Measurements from ENCODE around the gene ILF3. TPM values are rescaled to one million over a fixed set of nuclear protein-coding genes. Genes with fewer than 3 reads are reported as not detected.

Gene ILF3
- total and polyA plus RNA-seq, 10 of the 15 experiments (the other 5 are each of a cell fraction or from before 2014, with no cell fraction given) = 28.1 to 383 (median 176) TPM

GRCh38 chr19:10653732-10654609 is at the start of gene ILF3 (continued):
- TF ChIP-seq SRF (IDR thresholded peaks at IDR 0.05; ENCODE audit: low read depth in 2 of 2, low read length in 2 of 2) = no peak
- TF ChIP-seq YBX1 (IDR thresholded peaks at IDR 0.05) = no peak
- TF ChIP-seq ASH2L (IDR thresholded peaks at IDR 0.05; ENCODE audit: borderline replicate concordance, low read depth) = no peak
- TF ChIP-seq CHD2 (IDR thresholded peaks at IDR 0.05; ENCODE audit: borderline replicate concordance, low read depth, low read length) = peak; percentile 64; the same call in 1 of the 2 replicates
- TF ChIP-seq SREBF2 (IDR thresholded peaks at IDR 0.05; ENCODE audit: low read length) = no peak
- peak; percentile 96 for TF ChIP-seq MXI1 (IDR thresholded peaks at IDR 0.05; ENCODE audit: low read depth, low read length)
- TF ChIP-seq IKZF2 (IDR thresholded peaks at IDR 0.05) = peak in 1 of 2 experiments; percentile 41; a peak in 1 of 4 replicates
- TF ChIP-seq ZNF384 (IDR thresholded peaks at IDR 0.05; ENCODE audit: borderline replicate concordance, low read depth, low read length) = no peak; the same call in 1 of the 2 replicates
- peak; percentile 88 for TF ChIP-seq SMAD1 (IDR thresholded peaks at IDR 0.05; ENCODE audit: low read depth, partially characterized antibody)
- TF ChIP-seq, protein P1, sequence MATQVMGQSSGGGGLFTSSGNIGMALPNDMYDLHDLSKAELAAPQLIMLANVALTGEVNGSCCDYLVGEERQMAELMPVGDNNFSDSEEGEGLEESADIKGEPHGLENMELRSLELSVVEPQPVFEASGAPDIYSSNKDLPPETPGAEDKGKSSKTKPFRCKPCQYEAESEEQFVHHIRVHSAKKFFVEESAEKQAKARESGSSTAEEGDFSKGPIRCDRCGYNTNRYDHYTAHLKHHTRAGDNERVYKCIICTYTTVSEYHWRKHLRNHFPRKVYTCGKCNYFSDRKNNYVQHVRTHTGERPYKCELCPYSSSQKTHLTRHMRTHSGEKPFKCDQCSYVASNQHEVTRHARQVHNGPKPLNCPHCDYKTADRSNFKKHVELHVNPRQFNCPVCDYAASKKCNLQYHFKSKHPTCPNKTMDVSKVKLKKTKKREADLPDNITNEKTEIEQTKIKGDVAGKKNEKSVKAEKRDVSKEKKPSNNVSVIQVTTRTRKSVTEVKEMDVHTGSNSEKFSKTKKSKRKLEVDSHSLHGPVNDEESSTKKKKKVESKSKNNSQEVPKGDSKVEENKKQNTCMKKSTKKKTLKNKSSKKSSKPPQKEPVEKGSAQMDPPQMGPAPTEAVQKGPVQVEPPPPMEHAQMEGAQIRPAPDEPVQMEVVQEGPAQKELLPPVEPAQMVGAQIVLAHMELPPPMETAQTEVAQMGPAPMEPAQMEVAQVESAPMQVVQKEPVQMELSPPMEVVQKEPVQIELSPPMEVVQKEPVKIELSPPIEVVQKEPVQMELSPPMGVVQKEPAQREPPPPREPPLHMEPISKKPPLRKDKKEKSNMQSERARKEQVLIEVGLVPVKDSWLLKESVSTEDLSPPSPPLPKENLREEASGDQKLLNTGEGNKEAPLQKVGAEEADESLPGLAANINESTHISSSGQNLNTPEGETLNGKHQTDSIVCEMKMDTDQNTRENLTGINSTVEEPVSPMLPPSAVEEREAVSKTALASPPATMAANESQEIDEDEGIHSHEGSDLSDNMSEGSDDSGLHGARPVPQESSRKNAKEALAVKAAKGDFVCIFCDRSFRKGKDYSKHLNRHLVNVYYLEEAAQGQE (IDR thresholded peaks at IDR 0.05; ENCODE audit: low read depth, low read length) = 0 out of 2 replicates have a peak, but pooled peaks have one; percentile 18
- TF ChIP-seq NBN (IDR thresholded peaks at IDR 0.05) = peak; percentile 94; the same call in 1 of the 2 replicates
- TF ChIP-seq NFYB (IDR thresholded peaks at IDR 0.05; ENCODE audit: insufficient read depth, low read depth, low read length) = peak; percentile 91
- TF ChIP-seq, protein P2, sequence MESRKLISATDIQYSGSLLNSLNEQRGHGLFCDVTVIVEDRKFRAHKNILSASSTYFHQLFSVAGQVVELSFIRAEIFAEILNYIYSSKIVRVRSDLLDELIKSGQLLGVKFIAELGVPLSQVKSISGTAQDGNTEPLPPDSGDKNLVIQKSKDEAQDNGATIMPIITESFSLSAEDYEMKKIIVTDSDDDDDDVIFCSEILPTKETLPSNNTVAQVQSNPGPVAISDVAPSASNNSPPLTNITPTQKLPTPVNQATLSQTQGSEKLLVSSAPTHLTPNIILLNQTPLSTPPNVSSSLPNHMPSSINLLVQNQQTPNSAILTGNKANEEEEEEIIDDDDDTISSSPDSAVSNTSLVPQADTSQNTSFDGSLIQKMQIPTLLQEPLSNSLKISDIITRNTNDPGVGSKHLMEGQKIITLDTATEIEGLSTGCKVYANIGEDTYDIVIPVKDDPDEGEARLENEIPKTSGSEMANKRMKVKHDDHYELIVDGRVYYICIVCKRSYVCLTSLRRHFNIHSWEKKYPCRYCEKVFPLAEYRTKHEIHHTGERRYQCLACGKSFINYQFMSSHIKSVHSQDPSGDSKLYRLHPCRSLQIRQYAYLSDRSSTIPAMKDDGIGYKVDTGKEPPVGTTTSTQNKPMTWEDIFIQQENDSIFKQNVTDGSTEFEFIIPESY (IDR thresholded peaks at IDR 0.05) = no peak
- TF ChIP-seq RUNX3 (IDR thresholded peaks at IDR 0.05; ENCODE audit: low read length) = peak; percentile 99
- peak; percentile 89 for TF ChIP-seq POLR2A (IDR thresholded peaks at IDR 0.05; ENCODE audit: low read depth, low read length)
- TF ChIP-seq MEF2B (IDR thresholded peaks at IDR 0.05; ENCODE audit: partially characterized antibody, poor library complexity, severe bottlenecking) = peak; percentile 88
- TF ChIP-seq TCF12 (IDR thresholded peaks at IDR 0.05; ENCODE audit: low read depth, low read length) = peak; percentile 19; the same call in 1 of the 2 replicates
- no peak for TF ChIP-seq EZH2 (IDR thresholded peaks at IDR 0.05; ENCODE audit: borderline replicate concordance, control insufficient read depth, low read depth, low read length)
- TF ChIP-seq, protein P3, sequence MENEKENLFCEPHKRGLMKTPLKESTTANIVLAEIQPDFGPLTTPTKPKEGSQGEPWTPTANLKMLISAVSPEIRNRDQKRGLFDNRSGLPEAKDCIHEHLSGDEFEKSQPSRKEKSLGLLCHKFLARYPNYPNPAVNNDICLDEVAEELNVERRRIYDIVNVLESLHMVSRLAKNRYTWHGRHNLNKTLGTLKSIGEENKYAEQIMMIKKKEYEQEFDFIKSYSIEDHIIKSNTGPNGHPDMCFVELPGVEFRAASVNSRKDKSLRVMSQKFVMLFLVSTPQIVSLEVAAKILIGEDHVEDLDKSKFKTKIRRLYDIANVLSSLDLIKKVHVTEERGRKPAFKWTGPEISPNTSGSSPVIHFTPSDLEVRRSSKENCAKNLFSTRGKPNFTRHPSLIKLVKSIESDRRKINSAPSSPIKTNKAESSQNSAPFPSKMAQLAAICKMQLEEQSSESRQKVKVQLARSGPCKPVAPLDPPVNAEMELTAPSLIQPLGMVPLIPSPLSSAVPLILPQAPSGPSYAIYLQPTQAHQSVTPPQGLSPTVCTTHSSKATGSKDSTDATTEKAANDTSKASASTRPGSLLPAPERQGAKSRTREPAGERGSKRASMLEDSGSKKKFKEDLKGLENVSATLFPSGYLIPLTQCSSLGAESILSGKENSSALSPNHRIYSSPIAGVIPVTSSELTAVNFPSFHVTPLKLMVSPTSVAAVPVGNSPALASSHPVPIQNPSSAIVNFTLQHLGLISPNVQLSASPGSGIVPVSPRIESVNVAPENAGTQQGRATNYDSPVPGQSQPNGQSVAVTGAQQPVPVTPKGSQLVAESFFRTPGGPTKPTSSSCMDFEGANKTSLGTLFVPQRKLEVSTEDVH (IDR thresholded peaks at IDR 0.05; ENCODE audit: low read depth, partially characterized antibody) = peak; percentile 92
- TF ChIP-seq PML (IDR thresholded peaks at IDR 0.05; ENCODE audit: low read length) = peak; percentile 88; the same call in 1 of the 2 replicates
- TF ChIP-seq RB1 (IDR thresholded peaks at IDR 0.05; ENCODE audit: borderline replicate concordance) = no peak; the same call in 1 of the 2 replicates
- TF ChIP-seq IRF4 (IDR thresholded peaks at IDR 0.05; ENCODE audit: low read depth, low read length) = peak; percentile 89
